Caki2 (cell line): Measurements from ENCODE around the gene STOML1. TPM values are rescaled to one million over a fixed set of nuclear protein-coding genes. Genes with fewer than 3 reads are reported as not detected.
"Not testable (repeated sequence)": the region's sequence is repeated elsewhere in the genome, so short reads cannot be mapped to it uniquely, and the experiment has no call there.

Experiments used
- DNase-seq: peaks from one replicate; pipeline ENCODE4 v3.0.0-alpha.2; 2015; ENCODE audit warnings: low read depth
- in situ Hi-C: cut with HindIII; loops from 2 replicates; pipeline ENCODE4 v1.10.0; 2016; ENCODE audit warnings: low sequenced_read_pairs, low pct_unique_long_range_greater_than_20kb, mixed read lengths
- total RNA-seq: library from RNA; depleted of rRNA; stranded (reverse); fragments of >200 nt; shearing (Covaris generic); gene quantifications from 2 replicates; pipeline ENCODE4 v1.2.3, GENCODE V29; 2014; ENCODE audit warnings: low replicate concordance

STOML1 gene
- total RNA-seq, 1 experiment from 2014 or later, result 24.1 TPM

DNA sequence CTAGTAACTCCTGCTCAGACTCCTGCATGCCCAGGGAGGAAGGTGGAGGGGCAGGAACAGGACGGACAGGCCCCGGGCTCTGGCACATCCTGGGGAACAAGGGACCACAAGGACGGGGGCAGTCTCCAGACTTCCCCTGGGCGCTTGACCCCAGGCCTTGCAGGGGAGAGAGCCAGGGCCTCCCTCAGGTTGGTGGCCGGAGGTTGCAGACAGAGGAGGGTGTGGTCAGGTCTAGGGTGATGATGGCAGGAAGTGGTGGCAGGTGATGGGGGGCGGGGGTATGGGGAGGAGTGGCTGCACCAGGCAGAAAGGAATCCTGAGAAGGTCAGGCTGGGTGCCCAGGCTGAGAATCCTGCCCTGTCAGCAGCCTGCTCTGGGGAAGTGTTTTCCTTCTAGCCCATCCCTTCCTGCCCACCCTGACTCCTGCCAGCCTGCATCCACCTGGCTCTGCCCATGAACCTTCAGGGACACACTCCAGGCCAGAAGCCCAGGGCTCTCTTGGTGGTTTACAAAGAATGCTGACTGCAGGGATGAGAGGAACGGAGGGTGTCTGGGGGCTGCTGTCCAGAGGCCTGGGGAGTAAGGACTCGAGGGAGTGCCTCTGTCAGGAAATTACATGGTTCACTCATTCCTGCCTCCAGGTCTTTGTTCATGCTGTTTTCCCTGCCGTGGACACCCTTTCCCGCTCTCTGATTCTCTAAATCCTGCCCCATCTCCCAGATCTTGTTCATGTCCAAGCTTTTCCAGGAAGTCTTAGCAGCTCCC lies 50.0 kb downstream of the STOML1 start:
- DNase-seq, result no peak
- in situ Hi-C loops, result no loop called here

DNA sequence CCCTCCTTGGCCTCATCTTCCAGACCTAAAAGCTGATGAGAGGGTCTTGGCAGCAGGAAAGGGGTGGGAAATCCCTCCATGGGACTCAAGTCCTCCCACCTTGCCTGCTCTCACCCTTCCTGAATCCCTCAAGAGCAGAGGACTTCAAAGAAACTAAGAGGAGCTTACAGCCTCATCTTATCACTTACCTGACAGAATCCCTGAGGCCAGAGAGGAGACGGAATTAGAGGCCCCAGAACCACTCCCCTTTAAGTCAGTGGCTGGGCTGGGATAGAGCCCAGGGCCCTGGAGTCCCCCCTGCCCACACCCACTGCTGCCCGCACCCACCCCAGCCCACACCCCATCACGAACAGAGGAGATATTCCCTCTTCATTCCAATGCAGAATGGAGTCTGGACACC lies 50.6 kb downstream of the STOML1 start:
- DNase-seq, result no peak
- in situ Hi-C loops, result no loop called here

DNA sequence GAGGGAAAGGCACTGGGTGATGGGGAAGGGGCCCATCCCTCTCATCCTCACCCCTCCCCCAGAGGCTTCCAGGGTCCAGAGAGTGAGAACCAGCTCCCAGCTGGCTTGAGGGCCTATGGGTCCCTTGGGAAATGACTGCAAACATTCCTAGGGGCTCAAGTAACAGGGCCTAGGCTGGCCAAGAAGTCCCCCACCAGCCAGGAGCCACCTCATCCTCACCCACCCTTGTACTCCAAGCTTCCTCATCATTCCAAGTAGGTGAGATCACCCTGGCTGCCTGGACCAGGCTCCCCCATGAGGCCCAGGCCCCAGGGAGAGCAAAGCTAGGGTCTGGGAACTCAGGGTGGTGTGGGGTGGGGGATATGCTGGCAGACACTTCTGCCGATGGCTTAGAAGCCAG lies 51.1 kb downstream of the STOML1 start:
- in situ Hi-C loops, result no loop called here
- DNase-seq, result no peak

DNA sequence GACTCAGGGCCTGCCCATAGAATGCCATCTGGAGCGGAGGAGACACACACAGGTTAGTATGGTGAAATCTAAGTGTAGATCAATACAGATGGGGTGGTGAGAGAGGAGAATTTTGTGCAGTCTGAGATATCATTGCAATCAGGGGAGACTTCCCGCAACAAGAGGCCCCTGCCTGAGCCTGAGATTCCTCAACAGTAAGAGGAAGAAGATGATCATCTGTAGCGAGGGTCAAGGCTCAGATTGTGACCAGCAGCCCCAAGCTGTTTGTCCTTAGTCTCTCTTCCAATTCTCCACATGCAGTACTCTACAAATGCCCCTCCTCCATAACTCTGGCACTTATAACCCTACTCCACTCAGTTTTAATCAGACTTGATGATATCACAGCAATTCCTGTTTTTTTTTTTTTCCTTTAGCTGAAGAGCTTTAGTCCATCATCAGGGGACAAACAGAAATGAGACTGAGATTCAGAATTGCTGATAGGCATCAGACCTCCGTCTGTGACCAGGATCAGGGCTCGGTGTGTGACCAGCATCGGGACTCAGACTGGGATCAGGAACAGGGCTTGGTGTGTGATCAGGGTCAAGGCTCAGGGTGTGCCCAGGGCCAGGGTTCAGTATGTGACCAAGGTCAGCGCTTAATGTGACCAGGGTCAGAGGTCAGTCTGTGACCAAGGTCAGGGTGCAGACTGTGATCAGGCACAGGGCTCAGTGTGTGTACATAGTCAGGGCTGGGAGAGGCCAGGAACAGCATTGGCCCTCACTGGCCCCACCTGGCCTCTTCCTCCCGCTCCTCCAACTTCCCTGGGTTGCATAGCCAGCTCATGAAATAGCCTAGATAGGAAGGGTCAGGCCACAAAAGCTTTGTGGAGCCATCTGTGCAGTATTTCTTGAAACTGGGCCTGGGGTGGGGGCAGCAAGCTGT lies 51.8 kb downstream of the STOML1 start:
- in situ Hi-C loops, result no loop called here
- no peak for DNase-seq

DNA sequence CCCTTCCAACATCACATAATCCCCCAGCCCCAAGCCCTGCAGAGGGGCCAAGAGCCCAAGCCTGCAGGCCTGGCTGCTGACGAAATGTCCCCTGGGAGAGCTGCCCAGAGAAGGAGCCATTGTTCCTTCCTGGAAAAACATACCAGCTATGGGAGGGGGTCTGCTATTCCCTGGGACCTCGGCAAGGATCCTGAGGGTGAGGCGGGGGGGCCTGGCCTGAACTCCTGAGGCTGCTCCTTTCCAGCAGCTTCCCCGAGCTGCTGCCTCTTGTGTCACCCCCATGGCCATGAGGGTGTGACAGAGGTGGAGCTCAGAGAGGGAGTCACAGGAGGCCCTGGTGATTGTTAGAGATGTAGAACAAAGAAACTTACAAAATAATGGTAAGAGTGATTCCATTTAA lies 53.0 kb downstream of the STOML1 start:
- DNase-seq, result no peak
- in situ Hi-C loops, result no loop called here

DNA sequence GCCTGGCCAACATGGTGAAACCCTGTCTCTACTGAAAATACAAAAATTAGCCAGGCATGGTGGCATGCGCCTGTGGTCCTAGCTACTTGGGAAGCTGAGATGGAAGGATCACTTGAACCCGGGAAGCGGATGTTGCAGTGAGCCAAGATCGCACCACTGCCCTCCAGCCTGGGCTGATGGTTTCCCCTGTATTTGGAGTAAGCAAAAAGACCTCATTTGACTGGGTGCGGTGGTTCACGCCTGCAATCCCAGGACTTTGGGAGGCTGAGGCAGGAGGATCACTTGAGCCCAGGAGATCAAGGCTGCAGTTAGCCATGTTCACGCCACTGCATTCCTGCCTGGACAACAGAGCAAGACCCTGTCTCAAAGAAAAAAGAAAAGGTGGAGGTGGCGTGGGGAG lies 53.6 kb downstream of the STOML1 start:
- DNase-seq, in situ Hi-C loops: not testable (repeated sequence)

DNA sequence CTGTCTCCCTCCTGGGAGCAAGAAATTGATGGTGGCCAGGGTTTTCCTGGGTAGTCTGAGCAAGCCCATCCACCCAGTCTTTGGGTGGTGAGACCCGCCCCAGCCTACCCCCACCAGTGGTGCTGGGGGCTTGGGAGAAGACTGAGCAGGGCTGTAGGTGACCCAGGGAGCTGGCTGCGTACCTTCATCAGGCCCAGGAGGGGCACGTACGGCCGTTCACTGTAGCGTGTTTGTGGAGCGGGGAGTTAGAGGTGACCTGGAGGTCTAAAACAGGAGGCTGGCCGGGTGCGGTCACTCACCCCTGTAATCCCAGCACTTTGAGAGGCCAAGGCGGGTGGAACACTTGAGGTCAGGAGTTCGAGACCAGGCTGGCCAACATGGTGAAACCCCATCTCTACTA lies 54.4 kb downstream of the STOML1 start:
- no peak for DNase-seq
- in situ Hi-C loops, result no loop called here

DNA sequence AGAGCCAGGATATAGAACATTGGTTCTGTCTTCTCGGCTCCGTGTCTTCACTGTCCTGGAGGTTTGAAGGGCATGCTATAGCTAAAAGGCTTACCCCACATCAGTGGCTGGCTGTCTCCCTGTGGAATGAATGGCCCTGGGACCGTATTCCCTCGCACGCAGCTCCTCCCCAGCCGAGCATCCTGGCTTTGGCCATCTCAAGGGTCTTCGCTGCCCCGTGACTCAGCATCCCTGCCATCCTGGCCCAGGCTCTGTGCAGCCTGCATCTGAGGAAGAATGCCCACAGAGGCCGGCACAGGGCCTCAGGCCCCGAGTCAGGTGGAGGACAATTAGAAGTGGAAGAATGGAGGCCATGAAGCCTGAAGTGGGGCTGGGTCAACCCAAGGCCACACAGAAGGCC lies 54.8 kb downstream of the STOML1 start:
- in situ Hi-C loops, result no loop called here
- no peak for DNase-seq

DNA sequence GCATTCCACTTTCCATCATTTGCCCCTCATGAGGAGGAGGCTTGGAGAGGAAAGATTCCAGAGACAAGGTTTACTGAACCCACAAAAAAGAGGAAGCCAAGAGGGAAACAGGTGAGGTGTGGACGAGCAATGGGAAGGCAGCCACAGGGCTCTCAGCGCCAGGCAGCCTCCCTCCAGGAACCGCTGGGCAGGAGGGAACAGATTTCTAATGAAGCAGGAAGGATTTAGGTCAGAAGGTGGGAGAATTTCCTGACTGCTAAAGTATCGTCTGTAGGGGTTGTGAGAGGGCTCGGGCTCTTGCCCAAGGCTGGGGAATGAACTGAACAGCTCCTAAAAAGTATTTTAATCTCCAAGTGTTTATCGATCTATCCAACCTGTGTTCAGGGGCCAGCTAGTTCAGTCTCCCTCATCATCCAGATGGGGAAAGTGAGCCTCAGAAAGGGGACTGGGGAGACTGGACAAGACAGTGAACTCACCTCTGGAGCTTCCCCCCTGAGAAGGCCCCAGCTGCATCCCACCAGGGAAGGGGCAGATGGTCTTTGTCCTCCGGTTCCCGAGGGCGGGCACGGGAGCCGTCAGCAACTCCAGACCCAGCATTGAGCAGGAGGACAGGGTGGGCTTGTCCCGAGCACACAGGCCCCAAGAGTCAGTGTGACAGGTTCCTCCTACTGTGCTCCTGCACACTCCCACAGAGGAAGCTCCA lies 55.4 kb downstream of the STOML1 start:
- in situ Hi-C loops, result no loop called here
- DNase-seq, result no peak

DNA sequence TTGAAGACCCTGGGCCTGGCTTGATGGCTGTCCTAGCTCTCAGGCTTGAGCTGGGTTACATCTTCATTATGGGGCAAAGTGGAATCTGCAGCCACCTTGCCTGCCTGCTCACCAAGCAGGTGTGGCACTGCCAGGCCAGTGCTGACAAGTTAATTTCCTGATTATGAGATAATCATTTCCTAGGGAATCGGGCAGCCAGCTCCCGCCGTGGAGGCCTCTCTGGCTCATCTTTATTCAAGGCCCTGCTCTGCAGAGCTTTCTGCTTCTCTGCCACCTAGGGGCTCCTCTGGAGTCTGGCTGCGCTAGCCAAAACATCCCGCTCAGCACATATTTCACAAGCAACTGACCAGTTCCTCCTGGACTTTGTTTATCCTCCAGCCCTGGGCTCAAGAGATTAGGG lies 55.9 kb downstream of the STOML1 start:
- peak; percentile 10 for DNase-seq
- in situ Hi-C loops, result no loop called here

DNA sequence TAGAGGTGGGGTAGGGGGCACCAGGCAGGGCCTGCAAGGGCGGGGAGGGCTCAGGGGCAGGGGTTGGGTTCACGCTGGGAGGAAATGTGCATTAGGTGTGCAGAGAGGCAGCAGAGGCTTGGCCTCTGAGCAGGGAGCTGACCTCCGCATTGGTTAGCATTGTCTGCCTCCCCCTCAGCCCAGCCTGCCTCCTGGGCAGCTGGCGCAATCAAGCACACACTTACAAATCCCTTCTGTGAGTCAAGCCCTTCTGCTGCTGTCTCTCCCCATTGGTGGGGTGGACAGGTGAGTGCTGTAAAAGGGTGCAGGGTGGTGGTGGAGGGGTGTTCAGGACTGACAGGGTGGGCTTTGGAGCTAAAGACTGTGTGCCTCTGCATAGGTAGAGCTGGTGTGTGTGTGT lies 56.5 kb downstream of the STOML1 start:
- in situ Hi-C loops, result no loop called here
- DNase-seq, result no peak

DNA sequence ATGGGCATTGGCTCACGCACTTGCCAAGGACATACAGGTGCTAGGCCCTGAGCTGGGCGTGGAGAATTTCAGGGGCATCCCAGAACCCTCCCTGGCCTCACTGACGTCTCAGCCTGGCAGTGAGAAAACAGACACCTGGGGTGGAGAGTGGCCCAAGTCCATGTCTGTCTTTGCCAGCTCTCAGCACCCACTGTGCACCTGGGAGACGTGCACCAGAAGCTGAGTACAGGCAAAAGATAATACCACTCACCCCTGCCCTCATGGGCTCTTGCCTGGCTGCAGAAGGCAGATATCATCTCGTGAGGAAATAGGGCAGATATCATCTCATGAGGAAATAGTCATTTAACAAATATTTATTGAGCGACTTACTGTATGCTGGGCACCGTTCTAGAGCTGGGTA lies 57.8 kb downstream of the STOML1 start:
- in situ Hi-C loops, result no loop called here

DNA sequence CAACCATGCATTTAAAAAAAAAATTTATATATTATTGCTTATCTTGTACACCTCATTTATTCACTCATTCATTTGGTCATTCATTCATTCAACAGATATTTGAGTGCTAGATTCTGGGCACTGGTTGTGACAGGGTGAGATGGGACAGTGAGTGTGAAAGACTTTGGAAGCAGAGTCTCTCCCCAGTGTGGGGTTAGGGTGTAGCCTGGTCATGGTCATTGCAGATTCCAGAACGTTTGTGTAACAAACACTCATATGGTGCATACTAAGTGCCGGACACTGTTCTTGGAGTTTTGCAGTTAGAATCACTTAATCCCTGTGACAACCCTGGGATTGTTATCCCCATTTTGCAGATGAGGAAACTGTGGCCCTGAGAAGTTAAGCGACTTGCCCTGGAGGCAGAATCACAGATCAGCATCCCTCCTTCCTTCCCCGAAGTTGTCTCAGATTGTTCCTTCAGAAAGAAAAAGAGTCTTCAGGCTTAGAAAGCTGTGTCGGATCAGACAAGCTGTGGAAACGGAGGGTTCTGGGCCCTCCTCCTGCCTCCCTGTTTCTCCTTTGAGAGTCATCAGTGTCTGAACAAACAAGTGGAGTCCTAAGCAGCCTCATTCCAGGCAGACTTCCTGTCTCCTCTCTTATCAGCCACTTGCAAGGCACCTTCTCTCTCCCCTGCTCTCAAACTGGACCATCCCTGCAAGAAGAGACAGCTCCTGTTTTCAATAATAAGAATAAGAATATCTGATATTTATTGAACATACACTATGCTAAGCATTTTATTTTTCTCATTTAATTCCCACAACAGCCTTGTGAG lies 59.5 kb downstream of the STOML1 start:
- DNase-seq, result no peak
- in situ Hi-C loops, result no loop called here

More for the DNA sequence above, 57.8 kb downstream of the STOML1 start:
- DNase-seq, result no peak

DNA sequence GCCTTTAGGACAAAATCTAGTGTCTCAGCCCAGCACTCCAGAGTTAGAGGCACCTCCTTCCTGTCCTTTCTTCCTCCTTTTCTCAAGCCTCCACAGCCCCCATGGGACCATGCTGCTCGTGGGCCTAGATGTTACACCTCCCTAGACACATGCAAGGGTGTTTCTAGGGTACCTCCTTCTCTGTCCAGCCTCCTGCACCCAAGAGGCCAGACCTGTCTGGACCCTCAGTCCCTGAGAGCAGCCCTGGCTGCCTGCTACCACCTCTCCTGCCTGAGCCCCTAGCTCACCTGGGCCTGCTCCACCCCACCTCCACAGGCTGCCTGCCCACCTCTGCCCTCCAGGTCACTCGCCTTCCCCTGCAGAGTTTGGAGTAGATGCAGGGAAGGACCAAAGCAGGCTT lies 60.7 kb downstream of the STOML1 start:
- DNase-seq, result no peak
- in situ Hi-C loops, result no loop called here

DNA sequence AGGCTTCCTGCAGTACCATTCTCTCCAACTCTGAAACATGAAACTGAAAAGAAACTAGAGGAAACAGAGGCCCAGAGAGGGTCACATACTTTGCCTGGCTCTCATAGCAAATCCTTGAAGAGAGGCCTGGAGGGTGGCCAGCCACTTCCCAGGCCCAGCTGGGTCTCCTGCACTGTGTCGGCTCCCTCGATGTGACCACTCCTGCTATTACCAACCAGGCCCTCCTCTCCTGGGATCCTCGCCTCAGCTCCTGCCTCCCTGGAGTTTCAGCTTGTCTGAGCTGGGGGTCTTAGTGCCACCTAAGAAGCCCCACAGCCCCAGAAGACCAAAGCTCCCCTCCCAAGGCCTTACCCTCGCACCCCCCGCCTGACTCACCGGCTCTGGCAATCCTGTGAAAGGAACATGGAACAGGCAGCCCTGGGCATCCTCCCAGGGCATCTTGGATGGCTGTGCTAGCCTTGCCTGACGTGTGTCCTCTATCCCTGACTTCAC lies 61.3 kb downstream of the STOML1 start:
- in situ Hi-C loops, result no loop called here
- DNase-seq, result no peak

DNA sequence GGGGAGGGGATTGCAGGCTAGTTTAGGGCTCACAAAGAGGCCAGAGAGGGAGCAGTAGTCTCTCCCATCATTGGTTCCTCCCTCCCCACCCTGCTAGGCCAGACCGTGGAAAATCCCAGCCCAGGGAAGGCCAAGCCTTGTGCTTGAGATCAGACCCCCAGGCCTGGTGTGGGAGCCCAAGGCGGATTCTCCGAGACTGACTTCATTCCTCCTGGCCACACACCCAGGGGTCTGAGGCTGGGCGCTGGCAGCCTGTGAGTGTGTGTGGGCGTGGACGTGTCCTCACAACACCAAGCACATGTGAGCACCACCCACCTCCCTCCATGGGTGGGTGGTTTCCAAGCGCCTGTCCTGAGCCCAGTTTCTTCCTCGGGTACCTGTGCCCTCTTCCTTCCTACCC lies 61.7 kb downstream of the STOML1 start:
- DNase-seq, result no peak
- in situ Hi-C loops, result no loop called here

DNA sequence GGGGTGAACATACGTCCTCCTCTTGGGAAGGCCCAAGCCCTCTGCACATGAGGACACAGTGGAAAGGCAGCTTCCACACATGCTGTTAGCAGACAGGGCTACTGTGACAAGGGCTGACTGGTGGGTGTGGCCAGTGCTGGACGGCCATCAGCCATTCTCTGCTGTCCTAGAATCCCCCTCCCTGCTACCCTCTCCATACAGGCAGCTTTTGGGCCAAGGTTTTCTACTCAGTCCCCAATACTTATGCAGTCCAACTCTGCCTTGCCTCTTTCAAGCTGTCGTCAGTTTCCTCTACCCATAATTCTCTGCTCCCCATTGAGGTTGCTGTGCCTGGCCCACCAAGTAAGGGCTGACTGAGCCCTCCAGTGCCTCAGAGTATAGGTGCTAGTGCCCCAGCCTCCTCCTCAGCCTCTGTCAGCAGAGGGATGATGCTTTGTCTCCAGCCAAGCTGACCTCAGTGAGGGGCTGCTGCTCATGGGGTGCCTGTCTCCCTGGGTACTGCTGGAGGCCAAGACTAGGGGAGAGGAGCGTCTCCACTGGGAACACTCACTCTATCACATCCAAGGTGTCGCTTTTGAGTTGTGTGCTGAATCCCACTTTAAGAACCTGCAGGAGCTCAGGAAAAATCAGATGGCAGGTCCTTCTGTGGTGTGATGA lies 63.0 kb downstream of the STOML1 start:
- in situ Hi-C loops, result no loop called here
- DNase-seq, result no peak
